HepG2 (cell line): ENCODE results near the gene TCAP. TPM values are rescaled to one million over a fixed set of nuclear protein-coding genes. Genes with fewer than 3 reads are reported as not detected.

Experiments
- ATAC-seq: fragments of 200-7000 bp; cut with Tn5 transposase; 3 replicates; pipeline ENCODE4 v1.9.1; 2020; ENCODE audit warnings: mild to moderate bottlenecking, moderate library complexity
- BruUV-seq: library from RNA; stranded (reverse); fragments of 400-500 nt; replicated peaks from 2 replicates; lab custom pipeline; 2021; lab: Mats Ljungman, UMichigan
- CTCF ChIA-PET: fragments of 300-600 bp; formaldehyde crosslinking; extraction: SDS; loops from one replicate; lab custom pipeline; 2021; ENCODE audit warnings: low total read pairs, inconsistent platforms, low intra/inter-chr PET ratio; lab: Yijun Ruan, JAX
- POLR2A ChIA-PET: fragments of 350-600 bp; sonication (Branson Sonifier 250); formaldehyde crosslinking; loops from one replicate; lab custom pipeline; 2020; ENCODE audit warnings: antibody characterized with exemption, inconsistent platforms; lab: Yijun Ruan, JAX
- DNase-seq: peaks from one replicate; pipeline ENCODE4 v3.0.0-alpha.2; 2015; ENCODE audit warnings: low spot score
- FAIRE-seq: peaks from 3 replicates; lab custom pipeline; 2011; peaks lifted over from hg19 to GRCh38; lab: Jason Lieb, UNC
- H2AFZ ChIP-seq: one replicate; pipeline ENCODE4 v1.6.1; 2011; ENCODE audit warnings: low read length, inconsistent platforms
- H3K27ac ChIP-seq: fragments of 300-600 bp; 3 replicates; pipeline ENCODE4 v1.8.0; 2011; ENCODE audit warnings: mixed run types, mild to moderate bottlenecking, mixed read lengths, low read length, inconsistent platforms; ENCODE audit not compliant: insufficient read depth; ENCODE audit errors: extremely low read length
- H3K27me3 ChIP-seq, 2 experiments: fragments of 200-600 bp in 1 of 2; 2 replicates in 1 of 2; 3 replicates in 1 of 2; pipeline versions ENCODE4 v1.6.0 to v1.8.0; 2011; ENCODE audit warnings: low read length in 2 of 2, mild to moderate bottlenecking in 2 of 2, moderate library complexity in 2 of 2, inconsistent platforms in 1 of 2; ENCODE audit not compliant: insufficient read depth in 2 of 2, control insufficient read depth in 1 of 2
- H3K36me3 ChIP-seq, 2 experiments: fragments of 200-600 bp in 1 of 2; replicated peaks in 1 of 2; 2 replicates in 1 of 2; 3 replicates in 1 of 2; pipeline versions ENCODE4 v1.5.1 to v1.8.0; 2011; ENCODE audit warnings: low read length in 2 of 2, inconsistent platforms in 1 of 2; ENCODE audit not compliant: insufficient read depth in 2 of 2, control insufficient read depth in 1 of 2
- H3K4me1 ChIP-seq: 2 replicates; pipeline ENCODE4 v1.5.1; 2012; ENCODE audit warnings: low read length, inconsistent platforms; ENCODE audit not compliant: insufficient read depth
- H3K4me2 ChIP-seq: 2 replicates; pipeline ENCODE4 v1.6.0; 2011; ENCODE audit warnings: low read depth, low read length, inconsistent platforms
- H3K4me3 ChIP-seq, 3 experiments: fragments of 200-600 bp in 1 of 3; sonication (generic), shearing (Covaris generic) in 1 of 3; replicated peaks in 1 of 3; 2 replicates each; pipeline ENCODE4 v1.5.1; 2011 to 2016; ENCODE audit warnings: low read length in 3 of 3, inconsistent platforms in 2 of 3, low read depth in 2 of 3, mild to moderate bottlenecking in 2 of 3, control low read depth in 1 of 3, mixed read lengths in 1 of 3; ENCODE audit not compliant: insufficient read depth in 1 of 3
- H3K79me2 ChIP-seq: one replicate; pipeline ENCODE4 v1.6.1; 2011; ENCODE audit warnings: low read length, inconsistent platforms; ENCODE audit not compliant: insufficient read depth
- H3K9ac ChIP-seq: 2 replicates; pipeline ENCODE4 v1.6.0; 2011; ENCODE audit warnings: mild to moderate bottlenecking, low read depth, low read length, inconsistent platforms; ENCODE audit not compliant: insufficient read depth
- H3K9me3 ChIP-seq: 2 replicates; pipeline ENCODE4 v1.5.1; 2012; ENCODE audit warnings: mild to moderate bottlenecking, low read length
- H4K20me1 ChIP-seq: 2 replicates; pipeline ENCODE4 v1.6.0; 2011; ENCODE audit warnings: inconsistent platforms, mild to moderate bottlenecking, low read length, moderate library complexity; ENCODE audit not compliant: insufficient read depth
- AGO2 ChIP-seq: fragments of 200-400 bp; formaldehyde crosslinking; optimal IDR thresholded peaks from 2 replicates; pipeline ENCODE3; 2017; ENCODE audit warnings: mild to moderate bottlenecking, low read depth, low read length, moderate library complexity
- EZH2 ChIP-seq: conservative IDR thresholded peaks from 2 replicates; pipeline ENCODE4 v1.6.1; 2012; ENCODE audit warnings: mild to moderate bottlenecking, low read depth, low read length, moderate library complexity
- FOSL1 ChIP-seq: sonication (generic); formaldehyde crosslinking; IDR thresholded peaks from 2 replicates; pipeline ENCODE4 v1.9.0; 2021; ENCODE audit warnings: missing genetic modification reagents, borderline replicate concordance
- SNRNP70 ChIP-seq: fragments of 200-400 bp; formaldehyde crosslinking; IDR thresholded peaks from 2 replicates; pipeline ENCODE4 v1.6.1; 2017; ENCODE audit warnings: mild to moderate bottlenecking, low read depth, low read length, moderate library complexity
- ZNF629 ChIP-seq: sonication (generic); formaldehyde crosslinking; conservative IDR thresholded peaks from 2 replicates; pipeline ENCODE4 v1.5.0; 2020; ENCODE audit warnings: missing genetic modification reagents
- WGBS: methylation state at CpG from one replicate; pipeline ENCODE4 v1.1.6; 2017; ENCODE audit warnings: low lambda C conversion rate; 5-methylcytosine and 5-hydroxymethylcytosine counted together
- in situ Hi-C: cut with HindIII; loops from 2 replicates; pipeline ENCODE4 v1.10.0; 2017; ENCODE audit warnings: low pct_unique_long_range_greater_than_20kb; ENCODE audit not compliant: extremely low pct_ligation_motif_present
- intact Hi-C: fragments of 100-400 bp; cut with micrococcal nuclease; formaldehyde crosslinking; loops from one replicate; pipeline ENCODE4 v1.10.0; 2022; ENCODE audit not compliant: unreplicated experiment
- polyA plus RNA-seq, 8 experiments: library from polyadenylated mRNA; depleted of rRNA in 3 of 8; stranded (reverse) in 7 of 8; unstranded in 1 of 8; fragments of >200 nt; fragmentation: Illumina TruSeq in 4 of 8; extraction: Trizol in 4 of 8; gene quantifications; 2 replicates each; pipeline versions ENCODE4 v1.2.1 to v1.2.3, GENCODE V29; 2011 to 2016; ENCODE audit warnings: low read depth in 4 of 8, missing spikeins in 1 of 8, mixed read lengths in 1 of 8; ENCODE audit not compliant: insufficient read depth in 1 of 8
- total RNA-seq, 5 experiments: library from RNA; depleted of rRNA; stranded (reverse); fragments of >200 nt; fragmentation: Illumina TruSeq; extraction: Trizol; gene quantifications; 2 replicates each; pipeline ENCODE4 v1.2.3, GENCODE V29; 2016; ENCODE audit warnings: low read depth in 1 of 5
- TF ChIP-seq, protein P1 (sequence below): IDR thresholded peaks from 2 replicates; pipeline ENCODE4 v1.6.1; 2016; ENCODE audit warnings: mild to moderate bottlenecking, missing biosample characterization, missing genetic modification reagents

TCAP gene
- total and polyA plus RNA-seq, 2 of the 13 experiments (the other 11 are each of a cell fraction or from before 2014, with no cell fraction given) = 0.24 to 0.65 TPM

DNA sequence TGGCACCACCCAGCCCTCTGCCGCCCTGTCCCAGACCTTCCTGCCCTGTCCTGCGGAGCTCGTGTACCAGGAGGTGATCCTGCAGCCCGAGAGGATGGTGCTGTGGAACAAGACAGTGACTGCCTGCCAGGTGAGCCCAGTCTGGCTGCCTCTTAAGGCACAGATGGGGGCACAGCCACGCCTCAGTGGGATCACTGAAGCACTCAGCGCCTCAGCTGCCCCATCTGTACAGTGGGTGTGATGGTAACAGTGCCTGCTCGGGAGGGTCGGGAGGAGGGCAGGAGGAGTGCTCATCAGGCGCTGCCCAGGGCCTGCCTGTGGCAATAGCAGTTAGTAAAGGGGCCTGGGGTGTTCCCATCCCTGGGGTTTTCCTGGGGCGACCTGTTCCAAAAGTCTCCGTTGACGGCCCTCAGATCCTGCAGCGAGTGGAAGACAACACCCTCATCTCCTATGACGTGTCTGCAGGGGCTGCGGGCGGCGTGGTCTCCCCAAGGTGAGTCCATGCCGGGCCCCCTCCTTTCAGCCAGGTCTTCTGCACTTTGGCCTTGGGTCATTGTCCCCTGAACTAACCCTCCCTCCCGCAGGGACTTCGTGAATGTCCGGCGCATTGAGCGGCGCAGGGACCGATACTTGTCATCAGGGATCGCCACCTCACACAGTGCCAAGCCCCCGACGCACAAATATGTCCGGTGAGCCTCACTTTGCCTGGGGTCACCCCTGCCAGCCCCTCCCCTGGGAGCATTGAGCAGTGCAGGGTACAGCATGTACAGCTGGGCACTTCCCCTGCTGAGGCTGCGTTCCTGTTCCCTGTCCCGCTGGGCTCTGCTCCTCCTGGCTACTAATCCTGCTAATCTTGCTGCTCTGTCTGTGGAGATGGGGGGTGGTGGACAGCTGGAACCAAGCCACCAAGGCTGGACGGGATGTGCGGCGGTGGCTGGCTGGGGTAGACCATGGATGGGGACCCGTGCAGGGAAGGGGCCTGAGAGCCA is 4.5 kb upstream of the TCAP start:
- Histone ChIP-seq H3K27ac (no peak overlapping the region), H3K4me1 (peaks cover 28% of the 10 kb centered on the region), H3K79me2 (no peaks in the 10 kb centered on the region), H3K9ac (no peak overlapping the region), H4K20me1 (no peaks in the 10 kb centered on the region), H3K36me3 (peaks cover 22 to 26% of the 10 kb centered on the region in 2 experiments; a peak in 4 of 5 replicates)
- 92% methylated on average over 29 of the region's 35 CpGs for WGBS
- intact Hi-C loops = no loop called here
- no peak for FAIRE-seq
- TF ChIP-seq EZH2 (no peak), AGO2 (peak; percentile 12), FOSL1 (no peak), ZNF629 (peak; percentile 48), SNRNP70 (no peak)
- TF ChIP-seq, protein P1, sequence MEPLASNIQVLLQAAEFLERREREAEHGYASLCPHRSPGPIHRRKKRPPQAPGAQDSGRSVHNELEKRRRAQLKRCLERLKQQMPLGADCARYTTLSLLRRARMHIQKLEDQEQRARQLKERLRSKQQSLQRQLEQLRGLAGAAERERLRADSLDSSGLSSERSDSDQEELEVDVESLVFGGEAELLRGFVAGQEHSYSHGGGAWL (CRISPR knock-in tag) = no peak
- TF ChIP-seq, all 625 proteins: peak for 2
- ChIA-PET POLR2A (no interaction called here), CTCF (no interaction called here)
- no peak overlapping the region for H2AFZ ChIP-seq
- peaks cover 0 to 2% of the 10 kb centered on the region in 2 experiments; a peak in 2 of 5 replicates for H3K27me3 ChIP-seq
- DNase-seq = no peak
- no peak overlapping the region for H3K4me2 ChIP-seq
- H3K4me3 ChIP-seq = no peak overlapping the region
- no TSS peak for BruUV-seq
- H3K9me3 ChIP-seq = no peaks in the 10 kb centered on the region
- in situ Hi-C loops = no loop called here
- ATAC-seq = no peak
